IPS DF 19.7 (cell line): ENCODE measurements around the gene TMEM263.
"Not testable (repeated sequence)": the region's sequence is repeated elsewhere in the genome, so short reads cannot be mapped to it uniquely, and the experiment has no call there.

ENCODE experiments used
- DNase-seq: peaks from one replicate; pipeline ENCODE4 v3.0.0-alpha.2; 2013; ENCODE audit warnings: low read depth, low spot score

The TMEM263 gene

GRCh38 chr12:106955377-106956047, at the start of gene TMEM263:
Gene TMEM263, plus strand, starts transcription at chr12:106955907. Its CDS starts 11,210 bp downstream, at chr12:106967117.
- DNase-seq: peak; percentile 47

DNA sequence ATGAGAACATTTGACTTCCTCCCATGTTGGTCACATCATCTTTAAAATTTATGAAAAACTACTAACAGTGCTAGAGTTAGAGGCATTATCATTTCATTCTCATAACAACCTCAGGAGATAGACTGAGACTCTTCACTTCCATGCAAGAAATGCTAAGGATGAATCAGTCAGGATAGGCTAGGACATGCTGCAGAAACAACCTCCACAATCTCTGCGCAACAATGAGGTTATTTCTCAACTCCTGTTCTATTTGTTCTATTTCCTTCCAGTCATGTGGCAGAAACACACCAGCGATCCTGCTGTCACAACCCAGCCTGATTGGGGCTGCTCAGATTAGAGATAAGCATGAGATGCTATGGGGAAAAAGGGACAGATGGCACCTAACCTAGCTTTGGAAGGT, 49.0 kb upstream of the TMEM263 start:
- DNase-seq: no peak

DNA sequence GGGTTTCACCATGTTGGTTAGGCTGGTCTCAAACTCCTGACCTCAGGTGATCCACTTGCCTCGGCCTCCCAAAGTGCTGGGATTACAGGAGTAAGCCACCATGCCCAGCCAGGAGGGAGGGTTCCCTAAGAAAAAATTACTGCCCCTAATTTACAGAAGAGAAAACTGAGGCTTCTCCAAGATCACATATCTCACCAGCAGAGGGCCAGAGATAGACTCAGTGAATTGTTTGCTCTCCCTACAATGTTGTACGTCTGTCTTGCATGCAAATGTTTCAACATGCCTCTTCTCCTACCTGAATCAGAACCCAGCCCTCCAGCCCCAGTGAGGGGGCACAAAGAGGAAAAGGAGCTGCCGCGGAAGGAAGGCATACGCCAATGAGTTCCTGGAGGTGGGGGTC, 48.3 kb upstream of the TMEM263 start:
- DNase-seq: no peak

GRCh38 chr12:106907846-106908245, 47.9 kb upstream of the TMEM263 start:
- no peak for DNase-seq

GRCh38 chr12:106908561-106908960, 47.1 kb upstream of the TMEM263 start:
- DNase-seq: no peak

DNA sequence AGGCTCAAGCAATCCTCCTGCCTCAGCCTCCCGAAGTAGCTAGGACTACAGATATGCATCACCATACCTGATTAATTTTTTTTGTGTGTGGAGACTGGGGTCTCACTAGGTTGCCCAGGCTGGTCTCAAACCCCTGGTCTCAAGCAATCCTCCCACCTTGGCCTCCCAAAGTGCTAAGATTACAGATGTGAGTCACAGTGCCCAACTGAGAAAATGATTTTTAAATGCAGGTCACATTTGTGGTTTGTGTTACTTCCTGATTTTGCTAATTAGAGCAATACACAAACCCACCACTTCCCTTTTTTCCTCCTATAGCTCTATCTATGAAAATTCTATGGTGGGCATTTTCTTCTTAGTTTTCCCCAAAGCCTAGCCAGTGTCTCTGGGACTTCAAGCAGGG, 45.5 kb upstream of the TMEM263 start:
- DNase-seq: no peak

DNA sequence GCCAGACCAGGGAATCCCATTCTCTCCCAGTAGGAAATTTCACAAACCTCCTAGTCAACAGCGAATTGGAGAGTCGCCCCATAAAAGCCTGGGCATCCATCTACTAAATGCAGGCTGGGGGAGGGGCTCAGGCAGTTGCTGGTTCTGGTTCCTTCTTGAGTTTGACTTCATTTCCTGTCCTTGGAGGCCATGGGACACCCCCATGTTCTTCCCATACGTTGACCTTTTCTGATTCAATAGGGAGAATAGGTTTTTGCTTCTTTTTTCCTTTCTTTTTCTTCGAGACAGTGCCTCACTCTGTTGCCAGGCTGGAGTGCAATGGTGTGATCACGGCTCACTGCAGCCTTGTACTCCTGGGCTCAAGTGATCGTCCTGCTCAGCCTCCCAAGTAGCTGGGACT, 44.1 kb upstream of the TMEM263 start:
- DNase-seq: no peak

GRCh38 chr12:106913456-106913855, 42.3 kb upstream of the TMEM263 start:
- no peak for DNase-seq

DNA sequence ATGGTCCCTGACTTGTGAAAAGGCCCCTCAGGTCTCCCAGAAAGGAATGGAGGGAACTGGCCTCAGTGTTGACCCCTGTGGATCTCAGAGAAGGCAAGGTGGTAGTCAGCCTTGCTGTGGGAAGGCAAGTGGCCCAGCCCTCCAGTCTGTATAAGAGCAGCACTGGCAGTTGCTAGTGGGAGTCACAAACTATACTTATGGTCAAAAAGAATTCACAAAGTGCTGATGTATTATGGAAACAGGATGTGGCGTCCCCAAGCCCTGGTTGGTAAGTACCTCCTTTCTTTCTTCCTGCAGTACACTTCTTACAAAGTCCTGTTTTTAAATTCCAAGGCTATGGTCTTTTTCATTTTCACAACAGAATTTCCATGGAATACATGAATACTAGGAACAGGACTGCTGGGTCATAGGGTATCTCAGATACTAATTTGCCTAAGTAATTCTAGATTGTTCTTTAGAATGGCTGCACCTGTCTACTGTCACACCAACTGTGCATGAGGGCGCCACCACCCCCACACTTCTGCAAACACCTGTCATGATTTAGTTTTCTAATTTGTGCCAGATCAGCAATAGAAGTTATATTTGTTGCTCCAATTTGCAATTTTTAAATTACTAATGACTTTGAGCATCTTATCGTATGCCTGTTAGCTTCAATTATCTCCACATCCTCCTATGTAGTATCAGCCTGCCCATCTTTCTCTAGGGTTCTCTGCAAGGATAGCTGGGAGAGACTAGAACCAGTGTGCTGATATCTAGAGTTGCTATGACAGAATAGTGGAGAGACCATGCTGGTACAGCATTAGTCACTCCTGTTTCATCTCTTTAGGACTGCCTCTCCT, 40.7 kb upstream of the TMEM263 start:
- DNase-seq: no peak

GRCh38 chr12:106915635-106916026, 40.1 kb upstream of the TMEM263 start:
- DNase-seq: no peak

DNA sequence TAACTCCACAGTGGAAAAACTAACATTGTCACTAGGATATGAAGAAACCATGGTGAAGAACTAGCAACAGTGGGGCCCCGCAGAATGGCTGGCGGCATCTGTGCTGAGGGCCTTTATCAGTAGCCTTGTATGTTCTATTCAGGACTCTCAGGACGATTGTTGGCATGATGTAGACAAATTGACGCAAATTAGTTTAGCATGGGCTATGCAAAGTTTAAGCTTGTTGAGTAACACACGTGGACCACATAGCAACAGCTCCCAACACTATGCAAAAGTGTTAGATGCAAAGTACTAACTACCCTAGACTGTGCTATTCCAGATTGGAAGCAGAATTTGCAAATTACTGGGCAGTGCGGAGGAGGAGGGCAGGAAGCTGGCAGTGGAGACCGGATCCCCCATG, 38.2 kb upstream of the TMEM263 start:
- DNase-seq: no peak

- peak; percentile 67 for DNase-seq
These were observed 37.0 kb upstream of the TMEM263 start for GRCh38 chr12:106918746-106919145.

- no peak for DNase-seq
These were observed 35.7 kb upstream of the TMEM263 start for GRCh38 chr12:106919910-106920544.

- not testable (repeated sequence) for DNase-seq
These were observed 33.7 kb upstream of the TMEM263 start for GRCh38 chr12:106921976-106922375.

DNA sequence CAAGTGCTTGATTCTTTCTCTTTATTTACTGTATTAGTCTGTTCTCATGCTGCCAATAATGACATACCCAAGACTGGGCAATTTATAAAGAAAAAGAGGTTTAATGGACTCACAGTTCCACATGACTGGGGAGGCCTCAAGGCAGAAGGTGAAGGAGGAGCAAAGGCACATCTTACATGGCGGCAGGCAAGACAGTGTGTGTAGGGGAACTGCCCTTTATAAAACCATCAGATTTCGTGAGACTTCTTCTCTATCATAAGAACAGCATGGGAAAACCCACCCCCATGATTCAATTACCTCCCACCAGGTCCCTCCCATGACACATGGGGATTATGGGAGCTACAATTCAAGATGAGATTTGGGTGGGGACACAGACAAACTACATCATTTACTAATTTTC, 32.1 kb upstream of the TMEM263 start:
- not testable (repeated sequence) for DNase-seq

GRCh38 chr12:106924268-106924861, 31.3 kb upstream of the TMEM263 start:
- DNase-seq: no peak

- DNase-seq: no peak
These were observed 29.1 kb upstream of the TMEM263 start for GRCh38 chr12:106926657-106927056.

- DNase-seq: no peak
These were observed 21.4 kb upstream of the TMEM263 start for GRCh38 chr12:106934277-106934676.

- DNase-seq: no peak
These were observed 14.1 kb upstream of the TMEM263 start for GRCh38 chr12:106941481-106942156.

- DNase-seq: no peak
These were observed 12.9 kb upstream of the TMEM263 start for GRCh38 chr12:106942775-106943174.

- DNase-seq: no peak
These were observed 10.4 kb upstream of the TMEM263 start for GRCh38 chr12:106945261-106945851.
